Lower leg skin (tissue), 3 donors: ENCODE data around the gene ZNF584.

ENCODE experiments used
- POLR2A ChIP-seq, 2 donors: fragments of 450-650 bp; IDR thresholded peaks; one replicate each; pipeline ENCODE4 v1.6.1; 2016 to 2017; ENCODE audit warnings: antibody characterized with exemption in 2 of 2, mild to moderate bottlenecking in 1 of 2, moderate library complexity in 1 of 2
- TF ChIP-seq, protein P1 (sequence below), 3 donors: fragments of 450-650 bp; IDR thresholded peaks; one replicate each; pipeline ENCODE4 v1.5.1; 2016; ENCODE audit warnings: antibody characterized with exemption in 3 of 3, mild to moderate bottlenecking in 3 of 3, moderate library complexity in 2 of 3

DNA sequence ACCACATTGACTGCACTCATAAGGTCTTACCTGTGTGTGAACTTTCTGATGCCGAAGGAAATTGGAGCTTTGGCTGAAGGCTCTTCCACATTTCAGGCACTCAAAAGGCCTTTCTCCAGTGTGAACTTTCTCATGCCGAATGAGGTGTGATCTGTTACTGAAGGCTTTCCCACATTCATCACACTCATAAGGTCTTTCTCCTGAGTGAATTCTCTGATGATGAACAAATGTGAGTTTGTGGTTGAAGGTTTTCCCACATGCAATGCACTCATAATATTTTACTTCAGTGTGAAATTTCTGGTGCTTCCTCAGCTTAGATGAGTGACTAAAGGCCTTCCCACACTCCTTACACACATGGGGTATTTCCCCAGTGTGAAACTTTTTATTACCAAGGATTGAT is 25.8 kb downstream of the ZNF584 start:
- TF ChIP-seq, protein P1, sequence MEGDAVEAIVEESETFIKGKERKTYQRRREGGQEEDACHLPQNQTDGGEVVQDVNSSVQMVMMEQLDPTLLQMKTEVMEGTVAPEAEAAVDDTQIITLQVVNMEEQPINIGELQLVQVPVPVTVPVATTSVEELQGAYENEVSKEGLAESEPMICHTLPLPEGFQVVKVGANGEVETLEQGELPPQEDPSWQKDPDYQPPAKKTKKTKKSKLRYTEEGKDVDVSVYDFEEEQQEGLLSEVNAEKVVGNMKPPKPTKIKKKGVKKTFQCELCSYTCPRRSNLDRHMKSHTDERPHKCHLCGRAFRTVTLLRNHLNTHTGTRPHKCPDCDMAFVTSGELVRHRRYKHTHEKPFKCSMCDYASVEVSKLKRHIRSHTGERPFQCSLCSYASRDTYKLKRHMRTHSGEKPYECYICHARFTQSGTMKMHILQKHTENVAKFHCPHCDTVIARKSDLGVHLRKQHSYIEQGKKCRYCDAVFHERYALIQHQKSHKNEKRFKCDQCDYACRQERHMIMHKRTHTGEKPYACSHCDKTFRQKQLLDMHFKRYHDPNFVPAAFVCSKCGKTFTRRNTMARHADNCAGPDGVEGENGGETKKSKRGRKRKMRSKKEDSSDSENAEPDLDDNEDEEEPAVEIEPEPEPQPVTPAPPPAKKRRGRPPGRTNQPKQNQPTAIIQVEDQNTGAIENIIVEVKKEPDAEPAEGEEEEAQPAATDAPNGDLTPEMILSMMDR (IDR thresholded peaks at IDR 0.05), result no peak
- no peak for TF ChIP-seq POLR2A (IDR thresholded peaks at IDR 0.05)
